ENCODE data around the gene SPART.

GRCh38 chr13:36354842-36355623 lies 8.8 kb upstream of the SPART start:
- no peak for TF ChIP-seq U2AF2 (optimal IDR thresholded peaks at IDR 0.05; ENCODE audit: low read depth, low read length)
- TF ChIP-seq CBFA2T3 (IDR thresholded peaks at IDR 0.05) = no peak
- no peak for TF ChIP-seq FOS (IDR thresholded peaks at IDR 0.05; ENCODE audit: extremely low read depth, insufficient read length)
- no peak for TF ChIP-seq MAFG (tag; conservative IDR thresholded peaks at IDR 0.05)
- no peak for TF ChIP-seq ZNF274 (IDR thresholded peaks at IDR 0.05; ENCODE audit: borderline replicate concordance, low read depth, low read length)
- TF ChIP-seq TGIF2 (CRISPR knock-in tag; IDR thresholded peaks at IDR 0.05) = no peak

Measured in K562 (cell line).